GM23338 (cell line): Measurements from ENCODE around the gene MYO3B. TPM values are rescaled to one million over a fixed set of nuclear protein-coding genes. Genes with fewer than 3 reads are reported as not detected.

ENCODE experiments used
- ATAC-seq: fragments of 200-7000 bp; cut with Tn5 transposase; 3 replicates; pipeline ENCODE4 v1.9.1; 2020
- DNase-seq: peaks from one replicate; pipeline ENCODE4 v3.0.0-alpha.2; 2015; ENCODE audit warnings: low spot score
- H2AFZ ChIP-seq: fragments of 200-600 bp; sonication (generic); 2 replicates; pipeline ENCODE4 v1.8.0; 2016; ENCODE audit warnings: antibody characterized with exemption, mild to moderate bottlenecking, moderate library complexity
- H3F3A ChIP-seq: fragments of 200-600 bp; sonication (generic); replicated peaks from 2 replicates; pipeline ENCODE4 v1.8.0; 2017; ENCODE audit warnings: antibody characterized with exemption, mixed run types, low read depth
- H3K27ac ChIP-seq: fragments of 200-600 bp; sonication (generic); 2 replicates; pipeline ENCODE4 v1.6.1; 2016; ENCODE audit warnings: low read depth
- H3K27me3 ChIP-seq: fragments of 200-600 bp; sonication (generic); 2 replicates; pipeline ENCODE4 v1.8.0; 2016; ENCODE audit warnings: mild to moderate bottlenecking, mixed run types, moderate library complexity; ENCODE audit not compliant: insufficient read depth
- H3K36me3 ChIP-seq: fragments of 200-600 bp; sonication (generic); 2 replicates; pipeline ENCODE4 v1.8.0; 2016; ENCODE audit warnings: mild to moderate bottlenecking; ENCODE audit not compliant: insufficient read depth
- H3K4me1 ChIP-seq: fragments of 200-600 bp; sonication (generic); 2 replicates; pipeline ENCODE4 v1.8.0; 2016; ENCODE audit warnings: mild to moderate bottlenecking, moderate library complexity; ENCODE audit not compliant: insufficient read depth
- H3K4me2 ChIP-seq: fragments of 200-600 bp; sonication (generic); 2 replicates; pipeline ENCODE4 v1.7.1; 2017; ENCODE audit warnings: mixed run types
- H3K4me3 ChIP-seq: fragments of 200-600 bp; sonication (generic); 2 replicates; pipeline ENCODE4 v1.6.1; 2016; ENCODE audit warnings: mixed run types
- H3K79me2 ChIP-seq: fragments of 200-600 bp; sonication (generic); replicated peaks from 2 replicates; pipeline ENCODE4 v1.8.0; 2017; ENCODE audit warnings: mild to moderate bottlenecking; ENCODE audit not compliant: insufficient read depth
- H3K9me2 ChIP-seq: fragments of 200-600 bp; sonication (generic); 2 replicates; pipeline ENCODE4 v1.8.0; 2017; ENCODE audit not compliant: insufficient read depth
- H4K20me1 ChIP-seq: fragments of 200-600 bp; sonication (generic); replicated peaks from 2 replicates; pipeline ENCODE4 v1.8.0; 2017; ENCODE audit warnings: mild to moderate bottlenecking; ENCODE audit not compliant: insufficient read depth
- H3K27ac Mint-ChIP-seq: 2 replicates; pipeline ENCODE4 v1.8.0; 2020; ENCODE audit warnings: inconsistent platforms, mild to moderate bottlenecking, moderate library complexity, mixed read lengths
- H3K27me3 Mint-ChIP-seq: 3 replicates; pipeline ENCODE4 v1.8.0; 2022; ENCODE audit warnings: low read depth, mild to moderate bottlenecking, moderate library complexity, mixed read lengths, inconsistent platforms; ENCODE audit not compliant: insufficient read depth, poor library complexity
- H3K36me3 Mint-ChIP-seq: 3 replicates; pipeline ENCODE4 v1.8.0; 2021; ENCODE audit warnings: low read depth, mild to moderate bottlenecking, inconsistent platforms, moderate library complexity, mixed read lengths
- H3K4me1 Mint-ChIP-seq: 3 replicates; pipeline ENCODE4 v1.8.0; 2020; ENCODE audit warnings: mild to moderate bottlenecking, inconsistent platforms, mixed read lengths
- H3K4me3 Mint-ChIP-seq: 3 replicates; pipeline ENCODE4 v1.8.0; 2021; ENCODE audit warnings: moderate library complexity, mild to moderate bottlenecking, inconsistent platforms, mixed read lengths
- H3K9me3 Mint-ChIP-seq: 3 replicates; pipeline ENCODE4 v1.8.0; 2020; ENCODE audit warnings: moderate library complexity, mild to moderate bottlenecking, inconsistent platforms, mixed read lengths
- CREB1 ChIP-seq: fragments of 250-450 bp; sonication (Bioruptor Pico); IDR thresholded peaks from 2 replicates; pipeline ENCODE4 v1.5.0; 2020; ENCODE audit warnings: low read depth, mild to moderate bottlenecking, moderate library complexity
- EZH2 ChIP-seq: fragments of 200-600 bp; sonication (generic); IDR thresholded peaks from one replicate; pipeline ENCODE4 v1.8.0; 2017; ENCODE audit warnings: antibody characterized with exemption, mild to moderate bottlenecking, low read depth; ENCODE audit not compliant: unreplicated experiment
- EZH2phosphoT487 ChIP-seq: fragments of 200-600 bp; sonication (generic); IDR thresholded peaks from one replicate; pipeline ENCODE4 v1.8.1; 2018; ENCODE audit warnings: antibody characterized with exemption; ENCODE audit not compliant: unreplicated experiment
- JUNB ChIP-seq: IDR thresholded peaks from one replicate; pipeline ENCODE4 v1.6.1; 2016; ENCODE audit warnings: antibody characterized with exemption; ENCODE audit not compliant: unreplicated experiment
- NANOG ChIP-seq: IDR thresholded peaks from 2 replicates; pipeline ENCODE4 v1.6.1; 2016; ENCODE audit warnings: antibody characterized with exemption, borderline replicate concordance
- POLR2AphosphoS5 ChIP-seq: IDR thresholded peaks from 2 replicates; pipeline ENCODE4 v1.6.1; 2016; ENCODE audit warnings: antibody characterized with exemption, low read depth
- REST ChIP-seq: IDR thresholded peaks from one replicate; pipeline ENCODE4 v1.6.1; 2018; ENCODE audit warnings: antibody characterized with exemption; ENCODE audit not compliant: unreplicated experiment
- STAT1 ChIP-seq: IDR thresholded peaks from one replicate; pipeline ENCODE4 v1.6.1; 2016; ENCODE audit warnings: antibody characterized with exemption; ENCODE audit not compliant: unreplicated experiment
- ZNF114 ChIP-seq: fragments of 250-450 bp; sonication (Bioruptor Pico); IDR thresholded peaks from 2 replicates; pipeline ENCODE4 v1.5.0; 2020; ENCODE audit warnings: mild to moderate bottlenecking, moderate library complexity
- ZNF331 ChIP-seq: fragments of 250-450 bp; sonication (Bioruptor Pico); IDR thresholded peaks from 2 replicates; pipeline ENCODE4 v1.5.0; 2020; ENCODE audit warnings: low read depth, mild to moderate bottlenecking, moderate library complexity
- ZNF462 ChIP-seq: fragments of 250-450 bp; sonication (Bioruptor Pico); IDR thresholded peaks from 2 replicates; pipeline ENCODE4 v1.5.0; 2020; ENCODE audit warnings: mild to moderate bottlenecking, moderate library complexity
- polyA plus RNA-seq: library from polyadenylated mRNA; unstranded; fragments of >200 nt; fragmentation: Nextera tagmentation; extraction: Ambion mirVana; gene quantifications from 2 replicates; pipeline ENCODE4 v1.2.1, GENCODE V29; 2016
- total RNA-seq: library from RNA; depleted of rRNA; stranded (reverse); fragments of >200 nt; shearing (Covaris generic); gene quantifications from 2 replicates; pipeline ENCODE4 v1.2.3, GENCODE V29; 2014
- TF ChIP-seq, protein P1 (sequence below), 2 experiments: fragments of 200-600 bp in 1 of 2; sonication (generic) in 1 of 2; conservative IDR thresholded peaks; 2 replicates each; pipeline versions ENCODE4 v1.5.1 to v1.6.1; 2016 to 2017; ENCODE audit warnings: antibody characterized with exemption in 2 of 2, low read depth in 2 of 2, mild to moderate bottlenecking in 2 of 2, moderate library complexity in 1 of 2
- TF ChIP-seq, protein P2 (sequence below): IDR thresholded peaks from 2 replicates; pipeline ENCODE4 v1.6.1; 2016; ENCODE audit warnings: antibody characterized with exemption

Gene MYO3B
- total and polyA plus RNA-seq, 2 experiments from 2014 or later, result 0.42 TPM; not detected in 1

- no peaks in the 10 kb centered on the region for H3F3A ChIP-seq
- H3K27me3 ChIP-seq, result no peaks in the 10 kb centered on the region
- H3K4me3 ChIP-seq, result no peak overlapping the region
- Mint-ChIP-seq H3K27me3 (no peaks in the 10 kb centered on the region), H3K27ac (no peak overlapping the region), H3K4me3 (no peak overlapping the region), H3K4me1 (peaks cover 6% of the 10 kb centered on the region; the same call in 2 of the 3 replicates), H3K9me3 (peaks cover 6% of the 10 kb centered on the region; the same call in 1 of the 3 replicates), H3K36me3 (0 out of 3 replicates have a peak, but pooled peaks cover 6% of the 10 kb centered on the region)
- no peaks in the 10 kb centered on the region for H3K79me2 ChIP-seq
- H2AFZ ChIP-seq, result no peak overlapping the region
- no peaks in the 10 kb centered on the region for H3K4me1 ChIP-seq
- H3K9me2 ChIP-seq, result 0 out of 2 replicates have a peak, but pooled peaks cover 12% of the 10 kb centered on the region
- H3K27ac ChIP-seq, result no peak overlapping the region
- H3K4me2 ChIP-seq, result no peak overlapping the region
- no peaks in the 10 kb centered on the region for H3K36me3 ChIP-seq
- no peaks in the 10 kb centered on the region for H4K20me1 ChIP-seq
- ATAC-seq, result no peak
- DNase-seq, result no peak
- TF ChIP-seq, protein P1, sequence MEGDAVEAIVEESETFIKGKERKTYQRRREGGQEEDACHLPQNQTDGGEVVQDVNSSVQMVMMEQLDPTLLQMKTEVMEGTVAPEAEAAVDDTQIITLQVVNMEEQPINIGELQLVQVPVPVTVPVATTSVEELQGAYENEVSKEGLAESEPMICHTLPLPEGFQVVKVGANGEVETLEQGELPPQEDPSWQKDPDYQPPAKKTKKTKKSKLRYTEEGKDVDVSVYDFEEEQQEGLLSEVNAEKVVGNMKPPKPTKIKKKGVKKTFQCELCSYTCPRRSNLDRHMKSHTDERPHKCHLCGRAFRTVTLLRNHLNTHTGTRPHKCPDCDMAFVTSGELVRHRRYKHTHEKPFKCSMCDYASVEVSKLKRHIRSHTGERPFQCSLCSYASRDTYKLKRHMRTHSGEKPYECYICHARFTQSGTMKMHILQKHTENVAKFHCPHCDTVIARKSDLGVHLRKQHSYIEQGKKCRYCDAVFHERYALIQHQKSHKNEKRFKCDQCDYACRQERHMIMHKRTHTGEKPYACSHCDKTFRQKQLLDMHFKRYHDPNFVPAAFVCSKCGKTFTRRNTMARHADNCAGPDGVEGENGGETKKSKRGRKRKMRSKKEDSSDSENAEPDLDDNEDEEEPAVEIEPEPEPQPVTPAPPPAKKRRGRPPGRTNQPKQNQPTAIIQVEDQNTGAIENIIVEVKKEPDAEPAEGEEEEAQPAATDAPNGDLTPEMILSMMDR (conservative IDR thresholded peaks at IDR 0.05; ENCODE audit: low read depth in 2 of 2), result no peak
- TF ChIP-seq, protein P2, sequence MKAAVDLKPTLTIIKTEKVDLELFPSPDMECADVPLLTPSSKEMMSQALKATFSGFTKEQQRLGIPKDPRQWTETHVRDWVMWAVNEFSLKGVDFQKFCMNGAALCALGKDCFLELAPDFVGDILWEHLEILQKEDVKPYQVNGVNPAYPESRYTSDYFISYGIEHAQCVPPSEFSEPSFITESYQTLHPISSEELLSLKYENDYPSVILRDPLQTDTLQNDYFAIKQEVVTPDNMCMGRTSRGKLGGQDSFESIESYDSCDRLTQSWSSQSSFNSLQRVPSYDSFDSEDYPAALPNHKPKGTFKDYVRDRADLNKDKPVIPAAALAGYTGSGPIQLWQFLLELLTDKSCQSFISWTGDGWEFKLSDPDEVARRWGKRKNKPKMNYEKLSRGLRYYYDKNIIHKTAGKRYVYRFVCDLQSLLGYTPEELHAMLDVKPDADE, result no peak
- TF ChIP-seq ZNF114 (no peak), JUNB (no peak), STAT1 (no peak), ZNF331 (no peak), REST (no peak), ZNF462 (CRISPR knock-in tag) (no peak), EZH2 (no peak), CREB1 (CRISPR knock-in tag) (no peak), POLR2AphosphoS5 (no peak), EZH2phosphoT487 (no peak), NANOG (no peak)
Measured at GRCh38 chr2:170313992-170314348, 136.0 kb downstream of the MYO3B start.
